Esophagus squamous epithelium (tissue), 5 donors: ENCODE data around the gene NKD1. TPM values are rescaled to one million over a fixed set of nuclear protein-coding genes. Genes with fewer than 3 reads are reported as not detected.

ENCODE experiments used
- DNase-seq: peaks from one replicate; lab custom pipeline; 2025; lab: John Stamatoyannopoulos, UW
- H3K27ac ChIP-seq, 4 donors: fragments of 200-600 bp; sonication (generic); one replicate each; pipeline ENCODE4 v1.5.1; 2016 to 2019; ENCODE audit warnings: mild to moderate bottlenecking in 1 of 4
- H3K27me3 ChIP-seq, 4 donors: fragments of 200-600 bp; sonication (generic); 1 replicate in 3 of 4; 2 replicates in 1 of 4; pipeline versions ENCODE4 v1.5.1 to v1.6.0; 2017 to 2021; ENCODE audit warnings: antibody characterized with exemption in 1 of 4
- H3K36me3 ChIP-seq, 3 donors: fragments of 200-600 bp; sonication (generic); one replicate each; pipeline ENCODE4 v1.5.1; 2016 to 2019
- H3K4me1 ChIP-seq, 3 donors: fragments of 200-600 bp; sonication (generic); one replicate each; pipeline ENCODE4 v1.5.1; 2017 to 2019
- H3K4me3 ChIP-seq, 4 donors: fragments of 200-600 bp; sonication (generic); 1 replicate in 3 of 4; 2 replicates in 1 of 4; pipeline ENCODE4 v1.5.1; 2016 to 2019; ENCODE audit warnings: mild to moderate bottlenecking in 2 of 4, moderate library complexity in 1 of 4
- H3K9me3 ChIP-seq, 3 donors: fragments of 200-600 bp; sonication (generic); one replicate each; pipeline ENCODE4 v1.5.1; 2016 to 2019
- POLR2A ChIP-seq, 4 donors: fragments of 450-650 bp; IDR thresholded peaks; one replicate each; pipeline ENCODE4 v1.6.1; 2017; ENCODE audit warnings: antibody characterized with exemption in 4 of 4, mild to moderate bottlenecking in 4 of 4, moderate library complexity in 3 of 4
- WGBS, 2 donors: methylation state at CpG; one replicate each; pipeline ENCODE4 v1.1.5; 2018; 5-methylcytosine and 5-hydroxymethylcytosine counted together
- intact Hi-C: fragments of 100-400 bp; cut with DNase I; formaldehyde crosslinking; loops from one replicate; pipeline ENCODE4 v1.15.0; 2022
- total RNA-seq, 4 donors: library from RNA; depleted of rRNA; stranded (reverse); fragments of >200 nt; gene quantifications; one replicate each; pipeline ENCODE4 v1.1.0, GENCODE V29; 2016
- TF ChIP-seq, protein P1 (sequence below), 6 experiments: fragments of 450-650 bp in 4 of 6; fragments of 200-600 bp in 2 of 6; sonication (generic) in 2 of 6; IDR thresholded peaks; one replicate each; pipeline ENCODE4 v1.5.1; 2016 to 2019; ENCODE audit warnings: antibody characterized with exemption in 6 of 6, mild to moderate bottlenecking in 4 of 6, moderate library complexity in 4 of 6
- donor health status: DM: yes; HTN: yes; CAD: no.

Gene NKD1
- total RNA-seq, 4 donors from 2014 or later = 1.1 to 10.5 (median 3.1) TPM

DNA sequence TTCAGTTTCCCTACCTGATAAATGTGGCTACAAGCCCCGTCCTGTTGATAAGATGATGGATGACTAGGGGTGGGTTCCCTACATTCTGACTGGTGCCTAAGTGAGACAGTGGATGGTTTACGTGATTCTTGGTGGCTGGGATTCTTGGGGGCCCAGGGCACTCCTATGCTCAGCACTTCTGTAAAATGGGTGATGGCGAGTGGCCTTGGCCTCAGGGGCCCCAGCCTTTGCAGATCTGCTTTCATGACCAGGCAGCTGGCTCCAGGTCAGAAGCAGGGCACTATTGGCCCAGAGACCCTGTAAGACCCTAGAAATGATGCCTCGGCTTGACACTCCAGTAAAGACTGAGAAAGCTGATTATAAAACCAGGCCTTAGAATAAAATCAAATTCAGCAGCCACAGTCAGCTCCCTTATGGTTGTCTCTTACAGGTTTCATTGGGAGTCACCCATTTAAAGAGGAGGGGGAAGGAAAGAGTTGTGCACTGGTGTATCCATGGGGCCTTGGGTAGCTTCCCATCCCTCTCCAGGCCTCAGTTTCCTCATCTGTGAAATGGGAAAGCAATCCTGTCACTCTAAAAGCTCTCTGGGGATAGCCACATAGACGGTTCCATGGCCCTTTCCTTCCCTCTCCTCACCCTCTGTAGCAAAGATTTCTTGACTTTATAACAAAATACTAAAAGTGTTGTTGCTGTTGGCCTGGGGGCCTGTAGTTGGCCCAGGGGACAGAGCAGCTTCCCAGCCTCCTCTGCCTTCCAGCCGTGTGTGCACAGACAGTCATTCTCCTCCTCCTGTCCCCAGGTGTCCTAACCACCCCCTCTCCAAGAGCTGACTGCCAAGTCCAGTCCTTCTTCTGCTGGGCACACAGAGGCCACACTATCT is 131.7 kb downstream of the NKD1 start:
- H3K27ac ChIP-seq = peak overlapping the region in 1 of 4 donors; percentile 73
- H3K9me3 ChIP-seq = no peaks in the 10 kb centered on the region
- peak overlapping the region in 2 of 4 donors; percentile 39 to 56 for H3K4me3 ChIP-seq
- H3K27me3 ChIP-seq = no peaks in the 10 kb centered on the region
- no peak for DNase-seq
- TF ChIP-seq, protein P1, sequence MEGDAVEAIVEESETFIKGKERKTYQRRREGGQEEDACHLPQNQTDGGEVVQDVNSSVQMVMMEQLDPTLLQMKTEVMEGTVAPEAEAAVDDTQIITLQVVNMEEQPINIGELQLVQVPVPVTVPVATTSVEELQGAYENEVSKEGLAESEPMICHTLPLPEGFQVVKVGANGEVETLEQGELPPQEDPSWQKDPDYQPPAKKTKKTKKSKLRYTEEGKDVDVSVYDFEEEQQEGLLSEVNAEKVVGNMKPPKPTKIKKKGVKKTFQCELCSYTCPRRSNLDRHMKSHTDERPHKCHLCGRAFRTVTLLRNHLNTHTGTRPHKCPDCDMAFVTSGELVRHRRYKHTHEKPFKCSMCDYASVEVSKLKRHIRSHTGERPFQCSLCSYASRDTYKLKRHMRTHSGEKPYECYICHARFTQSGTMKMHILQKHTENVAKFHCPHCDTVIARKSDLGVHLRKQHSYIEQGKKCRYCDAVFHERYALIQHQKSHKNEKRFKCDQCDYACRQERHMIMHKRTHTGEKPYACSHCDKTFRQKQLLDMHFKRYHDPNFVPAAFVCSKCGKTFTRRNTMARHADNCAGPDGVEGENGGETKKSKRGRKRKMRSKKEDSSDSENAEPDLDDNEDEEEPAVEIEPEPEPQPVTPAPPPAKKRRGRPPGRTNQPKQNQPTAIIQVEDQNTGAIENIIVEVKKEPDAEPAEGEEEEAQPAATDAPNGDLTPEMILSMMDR (IDR thresholded peaks at IDR 0.05) = no peak
- no peak for TF ChIP-seq POLR2A (IDR thresholded peaks at IDR 0.05)
- H3K36me3 ChIP-seq = no peaks in the 10 kb centered on the region
- peaks cover 2 to 28% (median 6%) of the 10 kb centered on the region in 3 donors for H3K4me1 ChIP-seq
- intact Hi-C loops = no loop called here
- 75 to 77% methylated on average over 3 to 4 of the region's 6 CpGs for WGBS, 2 donors

DNA sequence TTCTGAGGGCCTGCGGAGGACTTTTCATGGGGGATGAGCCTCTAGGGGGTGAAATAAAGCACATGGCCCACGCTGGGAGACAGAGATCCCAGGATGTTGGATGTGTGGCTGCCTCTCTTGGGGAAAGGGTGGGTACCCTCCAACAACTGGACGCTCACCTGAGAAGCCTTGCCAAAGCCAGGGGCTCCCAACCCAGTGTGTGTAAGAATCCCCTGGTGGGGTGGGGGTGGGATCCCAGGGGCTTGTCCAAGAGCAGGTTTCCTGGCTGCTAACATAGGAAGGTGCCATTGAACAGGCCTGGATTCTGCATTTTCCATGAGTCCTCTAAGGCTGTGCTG is 132.3 kb downstream of the NKD1 start:
- Histone ChIP-seq H3K27ac (peak overlapping the region; percentile 50 to 73 (median 62)), H3K4me3 (peak overlapping the region in 3 of 4 donors; percentile 32 to 56 (median 39)), H3K27me3 (no peaks in the 10 kb centered on the region), H3K36me3 (no peaks in the 10 kb centered on the region), H3K4me1 (peaks cover 5 to 28% (median 6%) of the 10 kb centered on the region in 3 donors), H3K9me3 (no peaks in the 10 kb centered on the region)
- 80% methylated on average over 1 of the region's 3 CpGs; no CpG with 5 or more reads in 1 of the 2 donors for WGBS, 2 donors
- TF ChIP-seq, protein P1 (IDR thresholded peaks at IDR 0.05) = no peak
- TF ChIP-seq POLR2A (IDR thresholded peaks at IDR 0.05) = no peak
- DNase-seq = no peak
- intact Hi-C loops = no loop called here

DNA sequence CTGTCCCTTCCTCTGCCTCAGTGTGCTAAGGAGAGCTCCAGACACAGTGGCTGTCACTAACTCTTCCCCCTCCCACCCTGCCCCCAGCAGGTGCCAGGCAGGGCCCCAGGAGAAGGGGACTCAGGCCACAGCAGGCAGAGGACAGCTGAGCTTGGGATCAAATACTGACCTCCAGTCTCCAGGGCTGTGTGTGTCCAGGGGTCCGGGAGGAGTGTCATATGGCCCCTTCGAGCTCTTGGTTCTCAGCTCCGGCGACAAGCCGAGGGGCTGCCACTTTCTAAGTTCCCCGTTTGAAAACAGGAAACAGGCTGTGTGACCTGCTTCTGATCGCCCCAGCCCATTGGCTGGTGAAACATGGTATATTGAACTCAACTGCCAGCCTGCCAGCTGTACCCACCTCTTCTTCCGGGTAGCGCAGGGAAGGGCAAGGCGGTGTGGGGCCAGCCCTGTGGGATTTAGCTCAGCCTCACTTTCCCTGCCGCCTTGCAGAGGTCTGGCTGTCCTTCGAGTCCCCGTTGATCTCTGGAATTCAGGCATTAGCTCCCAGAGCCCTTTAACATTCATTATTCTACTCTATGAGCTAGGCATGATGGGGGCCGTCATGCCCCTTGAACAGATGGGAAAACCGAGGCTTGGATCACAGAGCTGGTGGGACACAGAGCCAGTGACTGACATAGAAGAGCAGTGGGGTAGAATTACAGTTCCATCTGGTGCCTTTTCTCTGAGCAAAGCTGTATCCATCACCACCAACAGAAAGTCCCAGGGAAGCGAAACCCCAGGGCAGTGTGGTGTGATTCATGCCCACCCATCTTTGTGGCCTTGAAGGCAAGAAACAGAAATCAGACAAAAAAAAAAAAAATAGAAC is 133.1 kb downstream of the NKD1 start, which contains the start of gene SNX20:
SNX20 (minus strand) TSS at position 292 of the 865 bp plus-strand sequence. CDS start 3,786 bp downstream, outside the sequence.
- peaks cover 0 to 28% (median 12%) of the 10 kb centered on the region in 3 donors for H3K4me1 ChIP-seq
- 70 to 83% methylated on average over 7 of the region's 16 CpGs for WGBS, 2 donors
- H3K9me3 ChIP-seq = no peaks in the 10 kb centered on the region
- intact Hi-C loops = no loop called here
- H3K27me3 ChIP-seq = no peaks in the 10 kb centered on the region
- TF ChIP-seq, protein P1 (IDR thresholded peaks at IDR 0.05) = no peak
- TF ChIP-seq POLR2A (IDR thresholded peaks at IDR 0.05) = peak in 1 of 4 donors; percentile 60
- DNase-seq = no peak
- H3K27ac ChIP-seq = peak within 1 kb of the TSS; percentile 50 to 73 (median 62)
- H3K36me3 ChIP-seq = no peaks in the 10 kb centered on the region
- peak within 1 kb of the TSS in 3 of 4 donors; percentile 32 to 56 (median 39) for H3K4me3 ChIP-seq

DNA sequence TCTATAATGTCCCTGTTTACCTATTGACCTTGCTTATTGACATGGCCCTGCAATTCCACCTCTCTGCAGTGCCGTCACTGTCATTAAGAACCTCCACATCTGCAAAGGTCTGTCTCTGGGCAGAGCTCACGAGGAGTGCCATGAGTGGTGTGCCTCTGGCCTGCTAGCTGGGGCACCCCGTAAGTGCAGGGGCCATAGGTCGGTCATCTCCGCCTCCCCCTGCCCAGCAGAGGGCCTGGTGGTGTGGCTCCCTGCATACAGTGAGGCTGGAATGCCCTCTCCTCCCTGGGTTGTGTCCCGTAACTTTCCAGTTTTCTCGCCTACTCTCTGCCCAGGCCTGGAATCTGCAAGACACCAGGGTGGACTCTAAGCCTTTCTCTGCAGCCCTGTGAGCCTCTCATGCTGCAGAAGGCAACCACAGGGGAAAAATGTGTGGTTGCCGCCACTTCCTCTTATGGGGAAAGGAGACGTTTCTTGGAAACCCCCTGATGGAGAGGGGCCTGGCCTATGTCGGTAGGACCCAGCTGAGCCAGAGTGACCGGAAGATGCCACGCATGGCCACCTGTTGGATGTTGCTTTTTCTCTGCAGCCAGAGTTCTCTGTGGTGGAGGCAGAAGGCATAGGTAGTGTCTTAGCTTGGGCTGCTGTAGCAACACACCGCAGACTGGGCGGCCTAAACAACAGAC is 135.6 kb downstream of the NKD1 start:
- TF ChIP-seq, protein P1 (IDR thresholded peaks at IDR 0.05) = no peak
- TF ChIP-seq POLR2A (IDR thresholded peaks at IDR 0.05) = no peak
- H3K4me1 ChIP-seq = peaks cover 0 to 22% (median 14%) of the 10 kb centered on the region in 3 donors
- DNase-seq = no peak
- H3K27ac ChIP-seq = peak overlapping the region in 2 of 4 donors; percentile 43 to 66
- no peaks in the 10 kb centered on the region for H3K27me3 ChIP-seq
- H3K4me3 ChIP-seq = no peak overlapping the region
- no peaks in the 10 kb centered on the region for H3K9me3 ChIP-seq
- 53 to 64% methylated on average over 6 to 13 of the region's 14 CpGs for WGBS, 2 donors
- intact Hi-C loops = no loop called here
- no peaks in the 10 kb centered on the region for H3K36me3 ChIP-seq
